Jurkat, Clone E6-1 (cell line): ENCODE data around the gene KIAA0232.
A peak's percentile ranks its signal among the peaks of the same experiment; 100 is the strongest.
"Not testable (repeated sequence)": the region's sequence is repeated elsewhere in the genome, so short reads cannot be mapped to it uniquely, and the experiment has no call there.

Experiments used
- DNase-seq: peaks from one replicate; pipeline ENCODE4 v3.0.0-alpha.2; 2011; ENCODE audit warnings: low read depth, low spot score
- H3K4me3 ChIP-seq: 2 replicates; pipeline ENCODE4 v1.5.1; 2011; ENCODE audit warnings: mild to moderate bottlenecking, low read length, control low read depth, moderate library complexity

Gene KIAA0232

DNA sequence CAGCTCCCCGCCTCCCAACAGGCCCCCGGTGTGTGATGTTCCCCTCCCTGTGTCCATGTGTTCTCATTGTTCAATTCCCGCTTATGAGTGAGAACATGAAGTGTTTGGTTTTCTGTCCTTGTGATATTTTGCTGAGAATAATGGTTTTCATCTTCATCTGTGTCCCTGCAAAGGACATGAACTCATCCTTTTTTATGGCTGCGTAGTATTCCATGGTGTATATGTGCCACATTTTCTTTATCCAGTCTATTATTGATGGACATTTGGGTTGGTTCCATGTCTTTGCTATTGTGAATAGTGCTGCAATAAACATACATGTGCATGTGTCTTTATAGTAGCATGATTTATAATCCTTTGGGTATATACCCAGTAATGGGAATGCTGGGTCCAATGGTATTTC is 53.1 kb downstream of the KIAA0232 start:
- not testable (repeated sequence) for DNase-seq, H3K4me3 ChIP-seq

- DNase-seq, H3K4me3 ChIP-seq: not testable (repeated sequence)
Measured at GRCh38 chr4:6837106-6837505, 54.6 kb downstream of the KIAA0232 start.

GRCh38 chr4:6839579-6839978 is 57.1 kb downstream of the KIAA0232 start:
- no peak overlapping the region for H3K4me3 ChIP-seq
- no peak for DNase-seq

- DNase-seq: no peak
- H3K4me3 ChIP-seq: no peak overlapping the region
Measured at GRCh38 chr4:6840062-6840976, 57.8 kb downstream of the KIAA0232 start.

DNA sequence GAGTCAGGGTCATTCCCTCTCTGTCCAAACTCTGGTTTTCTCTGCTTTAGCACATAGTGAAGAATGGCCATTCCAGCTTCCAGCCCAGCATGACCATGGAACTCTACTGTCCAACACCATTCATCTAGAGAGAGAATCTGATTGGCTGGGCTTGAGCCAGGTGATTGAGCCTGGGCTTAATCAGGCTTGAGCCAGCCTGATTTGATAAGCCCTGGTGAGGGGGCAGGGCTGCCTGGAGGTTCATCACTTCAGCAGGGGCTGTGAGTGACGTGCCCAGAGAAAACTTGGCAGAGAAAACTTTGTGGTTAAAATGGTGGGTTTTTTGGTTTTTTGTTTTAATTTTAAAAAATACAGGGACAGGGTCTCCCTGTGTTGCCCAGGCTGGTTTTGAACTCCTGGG is 62.5 kb downstream of the KIAA0232 start:
- no peak overlapping the region for H3K4me3 ChIP-seq
- DNase-seq: no peak

GRCh38 chr4:6845574-6845973 is 63.0 kb downstream of the KIAA0232 start:
- no peak for DNase-seq
- no peak overlapping the region for H3K4me3 ChIP-seq

DNA sequence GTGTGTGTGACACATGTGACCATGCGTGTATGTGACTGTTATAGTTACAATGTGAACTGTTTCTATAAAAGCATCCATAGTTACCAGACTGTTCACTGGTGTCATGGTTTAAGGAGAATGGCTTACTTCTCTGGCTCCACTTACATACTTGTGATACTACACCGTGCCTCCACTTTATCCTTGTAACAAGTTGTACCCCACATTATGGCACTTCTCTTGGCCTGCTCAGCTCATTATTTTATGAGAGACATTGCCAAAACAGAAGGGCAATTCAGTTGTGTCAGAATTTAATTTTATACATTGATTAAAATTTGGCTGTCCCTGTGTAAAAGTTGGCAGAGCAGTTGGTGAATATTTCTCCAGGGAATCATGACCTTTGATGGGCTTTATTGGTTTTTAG is 64.7 kb downstream of the KIAA0232 start:
- no peak for DNase-seq
- no peak overlapping the region for H3K4me3 ChIP-seq

GRCh38 chr4:6848717-6849305 is 66.3 kb downstream of the KIAA0232 start:
- no peak overlapping the region for H3K4me3 ChIP-seq
- no peak for DNase-seq

- DNase-seq: no peak
- H3K4me3 ChIP-seq: no peak overlapping the region
Measured at GRCh38 chr4:6849691-6850090, 67.2 kb downstream of the KIAA0232 start.

GRCh38 chr4:6851431-6851830 is 68.9 kb downstream of the KIAA0232 start:
- H3K4me3 ChIP-seq: no peak overlapping the region

DNA sequence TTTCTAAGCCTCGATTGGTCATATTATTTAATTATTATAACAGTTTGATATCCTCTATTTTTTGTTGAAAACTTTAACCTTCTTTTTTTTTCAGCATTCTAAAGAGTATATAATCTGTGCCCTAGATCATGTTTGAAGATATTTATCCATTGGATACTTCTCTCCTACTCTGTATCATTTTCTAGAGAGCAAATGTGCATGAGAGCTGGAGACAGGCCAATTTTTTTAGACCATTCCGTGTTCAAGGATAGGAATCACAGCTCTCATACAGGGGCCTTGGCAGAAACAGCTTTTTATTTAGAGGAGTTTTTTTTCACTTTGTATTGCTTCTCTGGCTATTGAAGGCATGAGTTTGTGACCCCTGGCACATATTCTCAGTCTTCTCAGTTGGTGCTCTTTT is 69.4 kb downstream of the KIAA0232 start:
- DNase-seq: no peak

More at GRCh38 chr4:6851431-6851830, 68.9 kb downstream of the KIAA0232 start:
- no peak for DNase-seq

DNA sequence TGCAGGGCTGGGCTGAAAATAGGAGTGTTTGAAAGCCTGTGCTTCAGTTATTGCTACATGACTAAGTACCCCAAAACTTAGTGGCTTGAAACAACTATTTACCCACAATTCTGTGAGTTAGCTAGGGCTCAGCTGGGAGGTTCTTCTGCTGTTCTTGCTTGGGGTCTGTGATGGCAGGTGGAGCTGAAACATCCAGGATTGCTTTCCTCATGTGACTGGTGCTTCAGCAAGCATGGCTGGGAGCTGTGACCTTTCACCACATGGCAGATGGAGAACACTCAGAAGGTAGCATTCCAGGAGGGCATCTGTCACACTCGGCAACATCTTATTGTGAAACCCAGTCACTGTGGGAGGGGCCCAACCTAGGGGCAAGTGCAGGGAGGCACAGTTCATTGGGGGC is 70.1 kb downstream of the KIAA0232 start:
- DNase-seq: no peak
- H3K4me3 ChIP-seq: no peak overlapping the region

More for the DNA sequence above, 69.4 kb downstream of the KIAA0232 start:
- no peak overlapping the region for H3K4me3 ChIP-seq

- no peak overlapping the region for H3K4me3 ChIP-seq
- no peak for DNase-seq
Measured at GRCh38 chr4:6854098-6854744, 71.7 kb downstream of the KIAA0232 start.

DNA sequence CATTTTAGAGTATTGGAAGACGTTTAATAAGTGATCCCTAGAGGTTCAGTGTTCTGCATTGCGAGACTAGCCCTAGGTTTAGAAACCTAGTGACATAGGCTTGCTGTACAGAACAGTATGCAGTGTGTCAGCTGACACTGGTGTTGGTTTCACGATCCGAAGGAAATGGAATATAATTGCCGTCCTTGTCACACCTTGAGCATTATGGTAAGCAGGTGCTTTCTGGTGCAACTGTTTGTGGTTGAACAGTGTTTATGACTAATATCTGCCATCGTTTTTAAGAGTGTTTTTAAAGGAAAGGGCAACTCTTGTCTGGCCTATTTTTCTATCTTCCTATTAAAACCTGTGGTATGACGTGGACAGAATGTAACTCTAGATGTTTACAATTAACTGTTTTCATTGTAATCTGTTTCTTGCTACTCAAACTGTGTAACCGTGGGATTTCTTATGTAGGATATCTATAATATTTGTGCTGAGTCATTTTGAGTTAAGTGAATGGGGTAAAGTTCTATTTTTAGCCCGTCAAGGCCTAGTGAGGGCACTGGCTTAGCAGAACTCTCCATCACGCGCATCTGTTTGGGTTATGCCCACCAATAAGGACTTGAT is 73.3 kb downstream of the KIAA0232 start:
- H3K4me3 ChIP-seq: no peak overlapping the region
- DNase-seq: peak; percentile 17

- no peak for DNase-seq
- no peak overlapping the region for H3K4me3 ChIP-seq
Measured at GRCh38 chr4:6856391-6856790, 73.9 kb downstream of the KIAA0232 start.

DNA sequence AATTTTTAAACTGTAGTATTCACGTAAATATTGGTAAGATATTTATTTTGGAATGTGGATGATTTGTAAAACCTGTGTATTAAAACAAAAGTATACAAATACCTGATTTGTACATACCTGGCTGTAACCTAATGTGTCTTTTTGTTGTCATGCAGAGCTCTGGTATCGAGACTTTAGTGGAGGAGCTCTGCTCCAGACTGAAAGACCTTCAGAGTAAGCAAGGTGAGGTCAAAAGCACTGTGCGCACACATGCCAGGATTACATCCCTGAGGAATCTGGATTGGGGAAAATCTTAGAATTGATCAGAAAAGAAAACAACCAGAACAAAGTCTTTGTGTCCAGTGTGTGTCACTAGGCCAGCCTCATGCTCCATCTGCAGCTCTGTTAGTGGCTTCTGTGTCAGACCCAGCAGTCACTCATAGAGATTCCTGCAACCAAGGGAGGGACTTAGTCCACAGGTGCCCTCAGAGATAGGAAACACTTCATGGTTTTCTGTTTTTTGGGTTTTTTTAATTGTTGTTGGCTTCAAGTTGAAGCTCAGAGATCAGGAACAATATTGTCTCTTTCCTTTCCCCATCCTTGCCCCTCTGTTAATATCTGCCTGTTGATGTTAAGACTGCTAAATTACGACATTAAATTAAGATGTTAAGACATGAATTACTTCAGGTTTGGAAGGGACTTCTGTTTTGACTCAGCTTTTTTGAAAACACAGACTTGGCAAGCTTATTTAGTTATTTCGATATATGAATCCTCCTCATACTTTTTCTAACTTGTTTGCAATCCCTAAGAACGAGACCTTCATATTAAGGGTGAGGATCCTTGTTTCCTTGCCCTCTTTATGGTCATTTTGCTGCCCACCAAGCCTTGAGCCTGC is 74.7 kb downstream of the KIAA0232 start:
- DNase-seq: no peak
- H3K4me3 ChIP-seq: no peak overlapping the region

- DNase-seq: no peak
- no peak overlapping the region for H3K4me3 ChIP-seq
Measured at GRCh38 chr4:6858997-6859396, 76.5 kb downstream of the KIAA0232 start.

- DNase-seq: no peak
- no peak overlapping the region for H3K4me3 ChIP-seq
Measured at GRCh38 chr4:6859543-6859942, 77.0 kb downstream of the KIAA0232 start.

DNA sequence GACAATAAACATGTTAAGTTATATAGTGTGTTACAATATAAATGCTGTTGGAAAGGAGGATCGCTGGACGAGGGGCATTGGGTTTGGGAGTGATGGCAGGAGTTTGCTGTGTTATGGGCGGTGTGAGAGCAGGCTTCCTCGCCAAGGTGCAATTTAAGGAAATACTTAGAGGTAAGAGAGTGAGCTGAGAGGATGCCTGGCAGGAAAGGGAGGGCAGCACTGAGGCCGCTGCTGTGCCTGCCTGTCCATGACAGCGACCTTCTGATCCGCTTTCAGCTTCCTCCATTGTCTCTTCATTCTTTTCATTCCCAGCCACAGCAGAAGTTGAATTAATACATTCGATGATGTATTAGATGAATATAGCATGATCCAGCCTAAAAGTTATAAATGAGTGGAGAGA is 85.9 kb downstream of the KIAA0232 start:
- DNase-seq: no peak
- H3K4me3 ChIP-seq: no peak overlapping the region
